Loucy (cell line): ENCODE measurements around the gene C3orf20.

Source experiments
- H2AFZ ChIP-seq: fragments of 200-600 bp; sonication (generic); 2 replicates; pipeline ENCODE4 v1.6.0; 2016; ENCODE audit warnings: antibody characterized with exemption, mild to moderate bottlenecking, low read length, moderate library complexity
- H3F3A ChIP-seq: fragments of 200-600 bp; 2 replicates; pipeline ENCODE4 v1.6.0; 2016; ENCODE audit warnings: antibody characterized with exemption, low read depth, mild to moderate bottlenecking
- H3K27me3 ChIP-seq: fragments of 200-600 bp; sonication (generic); 2 replicates; pipeline ENCODE4 v1.6.1; 2014; ENCODE audit warnings: low read length, mild to moderate bottlenecking; ENCODE audit not compliant: insufficient read depth, poor library complexity, severe bottlenecking
- H3K36me3 ChIP-seq: fragments of 200-600 bp; sonication (generic); 2 replicates; pipeline ENCODE4 v1.6.1; 2016; ENCODE audit warnings: low read length; ENCODE audit not compliant: insufficient read depth
- H3K4me1 ChIP-seq: fragments of 200-600 bp; sonication (generic); 2 replicates; pipeline ENCODE4 v1.5.1; 2014; ENCODE audit warnings: low read length, mild to moderate bottlenecking; ENCODE audit not compliant: insufficient read depth, poor library complexity, severe bottlenecking
- H3K4me2 ChIP-seq: fragments of 200-600 bp; sonication (generic); 2 replicates; pipeline ENCODE4 v1.6.0; 2014; ENCODE audit warnings: antibody characterized with exemption, low read length, low read depth, mild to moderate bottlenecking; ENCODE audit not compliant: poor library complexity, severe bottlenecking
- H3K4me3 ChIP-seq: fragments of 200-600 bp; sonication (generic); 2 replicates; pipeline ENCODE4 v1.5.1; 2014; ENCODE audit warnings: low read length, mild to moderate bottlenecking, mixed read lengths; ENCODE audit not compliant: poor library complexity, severe bottlenecking
- H3K79me2 ChIP-seq: fragments of 200-600 bp; sonication (generic); 2 replicates; pipeline ENCODE4 v1.6.1; 2014; ENCODE audit warnings: low read length; ENCODE audit not compliant: insufficient read depth
- H3K9ac ChIP-seq: fragments of 200-600 bp; sonication (generic); 2 replicates; pipeline ENCODE4 v1.6.0; 2014; ENCODE audit warnings: mild to moderate bottlenecking, low read depth, low read length, moderate library complexity; ENCODE audit not compliant: poor library complexity, severe bottlenecking
- H3K9me2 ChIP-seq: fragments of 200-600 bp; sonication (generic); replicated peaks from 2 replicates; pipeline ENCODE4 v1.6.1; 2016; ENCODE audit warnings: low read depth, low read length, mixed read lengths
- H3K9me3 ChIP-seq: fragments of 200-600 bp; sonication (generic); 2 replicates; pipeline ENCODE4 v1.6.1; 2014; ENCODE audit warnings: mild to moderate bottlenecking, antibody characterized with exemption, low read length, low read depth; ENCODE audit not compliant: insufficient read depth
- H4K20me1 ChIP-seq: fragments of 200-600 bp; sonication (generic); 2 replicates; pipeline ENCODE4 v1.6.0; 2014; ENCODE audit warnings: antibody characterized with exemption, low read length, mild to moderate bottlenecking; ENCODE audit not compliant: insufficient read depth, poor library complexity, severe bottlenecking
- EZH2phosphoT487 ChIP-seq: fragments of 200-600 bp; IDR thresholded peaks from 2 replicates; pipeline ENCODE4 v1.6.1; 2018; ENCODE audit warnings: antibody characterized with exemption, mild to moderate bottlenecking, moderate library complexity, borderline replicate concordance
- TF ChIP-seq, protein P1 (sequence below): fragments of 200-600 bp; sonication (generic); conservative IDR thresholded peaks from 2 replicates; pipeline ENCODE4 v1.5.1; 2014; ENCODE audit warnings: mild to moderate bottlenecking, antibody characterized with exemption, low read length

C3orf20 gene

DNA sequence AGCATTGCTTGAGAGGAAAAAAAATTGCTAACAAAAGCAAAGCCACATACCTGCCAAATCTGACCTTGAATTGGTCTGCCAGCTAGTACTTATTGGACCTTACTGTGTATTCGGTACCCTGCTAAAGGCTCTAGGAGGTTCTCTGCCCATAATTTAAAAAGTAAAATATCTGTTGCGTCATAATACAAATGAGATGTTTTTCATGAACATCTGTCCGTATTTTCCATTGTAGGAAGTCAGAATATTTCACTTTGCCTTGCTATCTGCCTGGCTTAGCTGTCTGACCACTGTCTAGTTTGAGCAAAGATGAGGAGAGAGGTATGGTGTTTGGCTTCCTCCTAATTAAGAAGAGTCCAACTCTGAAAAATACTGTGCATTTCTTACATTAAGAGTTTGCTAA, 10.8 kb upstream of the C3orf20 start:
- H3K4me2 ChIP-seq = no peak overlapping the region
- H4K20me1 ChIP-seq = no peaks in the 10 kb centered on the region
- no peaks in the 10 kb centered on the region for H3K79me2 ChIP-seq
- peaks cover 94% of the 10 kb centered on the region for H3K36me3 ChIP-seq
- H3F3A ChIP-seq = no peaks in the 10 kb centered on the region
- no peaks in the 10 kb centered on the region for H3K4me1 ChIP-seq
- H3K27me3 ChIP-seq = no peaks in the 10 kb centered on the region
- H3K9me2 ChIP-seq = no peaks in the 10 kb centered on the region
- no peak overlapping the region for H2AFZ ChIP-seq
- TF ChIP-seq EZH2phosphoT487 = no peak
- TF ChIP-seq, protein P1, sequence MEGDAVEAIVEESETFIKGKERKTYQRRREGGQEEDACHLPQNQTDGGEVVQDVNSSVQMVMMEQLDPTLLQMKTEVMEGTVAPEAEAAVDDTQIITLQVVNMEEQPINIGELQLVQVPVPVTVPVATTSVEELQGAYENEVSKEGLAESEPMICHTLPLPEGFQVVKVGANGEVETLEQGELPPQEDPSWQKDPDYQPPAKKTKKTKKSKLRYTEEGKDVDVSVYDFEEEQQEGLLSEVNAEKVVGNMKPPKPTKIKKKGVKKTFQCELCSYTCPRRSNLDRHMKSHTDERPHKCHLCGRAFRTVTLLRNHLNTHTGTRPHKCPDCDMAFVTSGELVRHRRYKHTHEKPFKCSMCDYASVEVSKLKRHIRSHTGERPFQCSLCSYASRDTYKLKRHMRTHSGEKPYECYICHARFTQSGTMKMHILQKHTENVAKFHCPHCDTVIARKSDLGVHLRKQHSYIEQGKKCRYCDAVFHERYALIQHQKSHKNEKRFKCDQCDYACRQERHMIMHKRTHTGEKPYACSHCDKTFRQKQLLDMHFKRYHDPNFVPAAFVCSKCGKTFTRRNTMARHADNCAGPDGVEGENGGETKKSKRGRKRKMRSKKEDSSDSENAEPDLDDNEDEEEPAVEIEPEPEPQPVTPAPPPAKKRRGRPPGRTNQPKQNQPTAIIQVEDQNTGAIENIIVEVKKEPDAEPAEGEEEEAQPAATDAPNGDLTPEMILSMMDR = no peak
- no peaks in the 10 kb centered on the region for H3K9me3 ChIP-seq
- no peak overlapping the region for H3K9ac ChIP-seq
- H3K4me3 ChIP-seq = no peak overlapping the region

- Histone ChIP-seq H3K9me3 (no peaks in the 10 kb centered on the region), H3K4me2 (no peak overlapping the region), H3K27me3 (no peaks in the 10 kb centered on the region), H3K9me2 (no peaks in the 10 kb centered on the region), H2AFZ (no peak overlapping the region), H3K9ac (no peak overlapping the region), H3K4me1 (no peaks in the 10 kb centered on the region), H3K4me3 (no peak overlapping the region), H3K36me3 (peaks cover 53% of the 10 kb centered on the region), H4K20me1 (no peaks in the 10 kb centered on the region), H3F3A (no peaks in the 10 kb centered on the region), H3K79me2 (no peaks in the 10 kb centered on the region)
- TF ChIP-seq, protein P1 = no peak
- no peak for TF ChIP-seq EZH2phosphoT487
These were observed 2.4 kb upstream of the C3orf20 start for GRCh38 chr3:14672588-14672987.

DNA sequence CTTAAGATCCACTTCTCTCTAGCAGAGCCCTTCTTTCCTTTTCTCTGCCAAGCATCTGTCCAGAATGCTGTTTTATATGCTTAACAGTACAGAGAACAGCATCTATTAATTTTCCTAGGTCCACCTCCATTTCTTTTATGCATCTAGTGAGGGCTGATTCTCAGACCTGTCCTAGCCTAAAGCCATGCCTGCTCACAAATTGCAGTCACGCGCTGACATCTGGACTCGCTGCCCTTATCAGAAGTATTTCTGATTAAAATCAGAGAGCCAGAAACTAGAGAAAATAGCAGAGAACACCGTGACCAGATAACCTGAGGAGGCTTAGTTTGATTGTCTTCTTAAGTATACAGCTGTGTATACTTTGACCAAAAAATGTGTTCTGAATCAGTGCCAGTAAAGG, 1.9 kb downstream of the C3orf20 start:
- no peaks in the 10 kb centered on the region for H3K27me3 ChIP-seq
- no peaks in the 10 kb centered on the region for H3K9me2 ChIP-seq
- TF ChIP-seq, protein P1 = no peak
- no peak for TF ChIP-seq EZH2phosphoT487
- no peak overlapping the region for H3K4me2 ChIP-seq
- H3K36me3 ChIP-seq = peaks cover 11% of the 10 kb centered on the region; the same call in 1 of the 2 replicates
- no peak overlapping the region for H3K9ac ChIP-seq
- H3F3A ChIP-seq = no peaks in the 10 kb centered on the region
- no peaks in the 10 kb centered on the region for H4K20me1 ChIP-seq
- no peak overlapping the region for H3K4me3 ChIP-seq
- peaks cover 3% of the 10 kb centered on the region; the same call in 1 of the 2 replicates for H3K9me3 ChIP-seq
- no peak overlapping the region for H2AFZ ChIP-seq
- H3K4me1 ChIP-seq = no peaks in the 10 kb centered on the region
- H3K79me2 ChIP-seq = no peaks in the 10 kb centered on the region
